Stimulated activated CD8-positive, alpha-beta memory T cell treated with anti-CD3 and anti-CD28 coated beads, Interleukin-7, amount 100 ng/mL, for 1 hour (primary cell): Measurements from ENCODE around the gene RFXANK.

Source experiments
- DNase-seq, 2 donors: peaks; one replicate each; pipeline ENCODE4 v3.0.0-alpha.2; 2020; ENCODE audit warnings: low read depth in 2 of 2

Gene RFXANK

DNA sequence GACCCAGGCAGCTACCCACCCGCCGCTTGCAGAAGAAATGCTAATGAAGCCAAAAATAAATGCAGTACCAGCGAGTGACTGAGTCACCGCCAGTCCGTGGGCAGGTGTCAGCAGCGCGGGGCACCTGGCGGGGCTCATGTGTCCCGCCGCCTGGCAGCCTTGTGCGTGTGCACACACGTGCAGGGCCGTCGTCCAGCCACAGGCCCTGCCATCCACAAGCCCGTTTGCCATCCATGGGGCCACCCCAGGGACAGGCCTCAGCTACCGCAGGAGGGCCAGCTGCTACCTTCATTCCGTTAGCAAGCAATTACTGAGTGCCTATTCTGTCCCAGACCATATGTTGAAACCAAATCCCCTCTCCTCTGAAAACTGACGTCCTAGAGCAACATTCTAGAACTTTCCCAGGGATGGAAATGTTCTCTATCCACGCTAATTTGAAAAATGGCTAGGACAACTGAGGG lies 40.2 kb downstream of the RFXANK start:
- no peak for DNase-seq

DNA sequence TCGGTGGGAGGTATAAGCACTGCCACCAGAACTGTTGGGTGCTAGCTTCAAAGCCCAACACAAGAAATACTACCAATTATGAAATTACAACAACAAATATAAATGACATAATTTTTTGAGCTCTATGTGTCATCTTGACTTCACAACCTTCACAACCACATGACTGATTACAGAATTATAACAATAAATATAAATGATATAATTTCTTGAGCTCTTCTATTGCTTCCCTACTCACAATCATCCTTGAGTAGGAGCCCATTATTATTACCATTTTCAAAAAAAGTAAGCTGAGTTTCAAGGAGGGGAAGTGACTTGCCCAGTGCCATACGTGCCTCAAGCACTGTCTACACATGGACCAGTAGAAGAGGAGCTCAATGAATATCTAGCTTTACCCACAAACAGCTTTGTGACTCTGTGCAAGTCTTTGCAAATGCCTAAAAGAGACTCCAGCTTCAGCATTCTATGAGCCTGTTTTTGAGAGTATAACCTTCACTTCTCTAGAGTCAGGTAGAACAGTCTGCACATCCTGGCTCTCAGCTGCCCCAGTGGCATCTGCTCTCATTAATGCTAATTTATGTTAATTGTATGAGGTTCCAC lies 42.3 kb downstream of the RFXANK start:
- no peak for DNase-seq

DNA sequence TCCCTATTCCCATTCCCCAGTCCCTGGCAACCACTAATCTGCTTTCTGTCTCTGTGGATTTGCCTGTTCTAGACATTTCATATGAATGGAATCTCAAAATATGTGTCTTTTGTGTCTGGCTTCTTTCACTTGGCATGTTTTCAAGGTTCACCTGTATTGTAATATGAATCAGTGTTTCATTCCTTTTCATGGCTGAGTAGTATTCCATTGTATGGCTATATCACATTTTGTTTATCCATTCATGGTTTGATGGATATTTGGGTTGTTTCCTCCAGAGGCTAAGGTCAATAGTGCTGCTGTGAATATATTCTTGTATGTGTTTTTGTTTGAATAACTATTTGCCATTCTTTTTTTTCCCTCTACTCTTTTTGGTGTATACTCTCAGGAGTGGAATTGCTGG lies 44.1 kb downstream of the RFXANK start:
- DNase-seq, result no peak

DNA sequence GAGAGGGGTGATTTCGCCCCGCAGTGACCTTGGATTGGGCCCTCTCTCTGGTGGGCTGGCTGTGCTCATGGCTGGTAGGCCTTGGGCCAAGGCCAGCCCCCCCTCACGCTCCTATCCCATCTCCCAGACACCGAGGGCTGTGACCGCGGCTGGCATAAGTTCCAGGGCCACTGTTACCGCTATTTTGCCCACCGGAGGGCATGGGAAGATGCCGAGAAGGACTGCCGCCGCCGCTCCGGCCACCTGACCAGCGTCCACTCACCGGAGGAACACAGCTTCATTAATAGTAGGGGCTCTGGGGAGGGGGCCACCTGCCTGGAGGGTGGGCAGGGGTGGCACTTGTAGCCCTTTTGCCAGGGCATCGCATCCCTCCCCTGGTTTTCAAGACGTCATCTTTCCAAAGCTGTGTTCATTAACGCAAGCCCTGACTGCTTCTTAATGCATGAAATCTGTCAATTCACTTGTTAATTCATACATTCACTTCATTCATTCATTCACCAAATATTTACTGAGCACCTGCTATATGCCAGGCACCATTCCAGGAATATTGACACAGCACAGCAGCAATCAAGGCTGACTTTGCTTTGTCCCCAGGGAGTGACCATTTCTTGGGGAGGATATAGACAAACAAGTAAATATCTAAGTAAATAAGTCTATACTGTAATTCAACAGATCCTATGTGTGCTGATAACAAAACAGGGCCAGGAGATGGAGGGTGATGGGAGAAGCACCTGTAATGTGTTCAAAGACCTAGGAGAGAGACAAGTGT lies 46.3 kb downstream of the RFXANK start:
- DNase-seq, result no peak

DNA sequence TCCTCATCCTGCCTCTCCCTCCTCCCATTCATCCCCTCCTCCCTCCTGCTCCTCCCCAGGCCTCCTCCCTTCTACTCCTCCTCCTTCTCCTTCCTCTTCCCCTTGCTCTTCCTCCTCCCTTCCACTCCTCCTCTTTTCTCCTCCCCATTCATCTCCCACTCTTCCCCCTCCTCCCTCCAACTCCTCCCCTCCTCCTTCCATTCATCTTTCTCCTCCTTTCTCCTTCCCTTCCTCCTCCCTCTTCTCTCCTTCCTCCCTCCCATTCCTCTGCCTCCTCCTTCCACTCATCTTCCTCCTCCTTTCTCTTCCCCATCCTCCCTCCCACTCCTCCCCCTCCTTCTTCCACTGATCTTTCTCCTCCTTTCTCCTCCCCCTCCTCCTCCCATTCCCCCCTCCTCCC lies 47.6 kb downstream of the RFXANK start:
- DNase-seq, result no peak

DNA sequence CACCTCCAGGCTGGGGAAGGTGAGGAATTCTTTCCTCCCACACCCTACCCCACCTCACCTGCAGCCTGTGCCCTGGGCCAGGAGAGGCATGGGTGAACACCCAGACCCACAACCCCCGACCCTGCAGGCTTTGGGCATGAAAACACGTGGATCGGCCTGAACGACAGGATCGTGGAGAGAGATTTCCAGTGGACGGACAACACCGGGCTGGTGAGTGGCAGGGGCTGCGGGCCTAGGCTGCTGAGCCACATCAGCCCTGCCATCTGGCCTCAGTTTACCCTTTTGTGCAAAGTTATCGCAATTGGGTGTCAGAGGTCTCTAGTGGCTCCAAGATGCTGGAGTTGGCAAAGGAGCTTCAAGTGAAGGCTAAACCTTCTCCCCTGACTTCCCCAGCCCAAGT lies 48.4 kb downstream of the RFXANK start:
- DNase-seq, result no peak

DNA sequence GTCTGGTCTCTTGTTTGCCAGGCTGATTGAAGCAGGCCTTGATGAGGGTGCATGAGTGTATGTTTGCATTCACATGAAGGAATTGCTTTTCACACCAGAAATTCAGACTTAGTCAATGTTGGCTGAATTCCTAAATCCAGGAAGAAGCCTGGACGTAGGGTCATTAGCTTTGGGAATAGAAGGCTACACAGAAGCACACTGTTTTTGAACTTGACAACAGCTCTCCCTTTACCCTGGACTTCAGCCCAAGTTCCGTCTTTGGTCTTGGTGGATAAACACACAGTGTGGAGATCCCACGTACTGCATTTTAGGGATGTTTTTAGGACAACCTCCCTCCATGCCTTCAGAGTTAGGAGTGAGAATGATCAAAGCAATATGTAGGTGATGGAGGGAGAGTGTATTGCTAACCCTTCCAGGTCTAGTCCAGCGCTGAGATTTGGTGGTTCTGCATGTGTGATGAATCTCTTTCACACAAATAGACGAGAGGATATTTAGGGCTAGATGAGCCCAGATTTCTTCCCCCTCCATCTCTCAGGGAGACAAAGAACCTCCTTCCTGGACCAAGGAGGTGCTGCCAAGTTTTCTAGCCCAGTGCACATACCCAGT lies 58.2 kb downstream of the RFXANK start:
- no peak for DNase-seq
